ENCODE measurements around the gene KCNJ12.
"Not testable (repeated sequence)": the region's sequence is repeated elsewhere in the genome, so short reads cannot be mapped to it uniquely, and the experiment has no call there.

The KCNJ12 gene

DNA sequence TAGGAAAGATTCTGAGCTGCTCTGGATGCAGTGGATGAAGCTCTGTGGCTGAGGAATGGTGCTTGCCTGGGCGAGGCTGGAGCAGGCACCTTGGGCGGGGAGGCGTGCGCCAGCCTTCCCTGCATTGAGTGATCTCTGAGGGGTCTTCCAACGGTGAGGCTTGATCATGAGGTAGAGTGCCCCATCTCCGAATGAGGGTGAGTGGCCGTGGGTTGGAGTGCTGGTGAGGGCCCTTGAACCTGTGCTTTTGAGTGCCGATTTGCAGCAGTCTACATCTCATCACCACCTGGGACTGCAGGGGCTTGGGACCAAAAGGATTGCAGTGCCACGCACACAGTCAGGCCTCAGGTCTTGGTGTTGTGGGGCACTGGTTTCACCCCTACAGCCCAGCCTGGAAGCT, 34.2 kb downstream of the KCNJ12 start:
- DNase-seq (ENCODE audit: low read depth); H3K4me3 ChIP-seq (replicated peaks; ENCODE audit: low read depth, low read length): not testable (repeated sequence)

DNA sequence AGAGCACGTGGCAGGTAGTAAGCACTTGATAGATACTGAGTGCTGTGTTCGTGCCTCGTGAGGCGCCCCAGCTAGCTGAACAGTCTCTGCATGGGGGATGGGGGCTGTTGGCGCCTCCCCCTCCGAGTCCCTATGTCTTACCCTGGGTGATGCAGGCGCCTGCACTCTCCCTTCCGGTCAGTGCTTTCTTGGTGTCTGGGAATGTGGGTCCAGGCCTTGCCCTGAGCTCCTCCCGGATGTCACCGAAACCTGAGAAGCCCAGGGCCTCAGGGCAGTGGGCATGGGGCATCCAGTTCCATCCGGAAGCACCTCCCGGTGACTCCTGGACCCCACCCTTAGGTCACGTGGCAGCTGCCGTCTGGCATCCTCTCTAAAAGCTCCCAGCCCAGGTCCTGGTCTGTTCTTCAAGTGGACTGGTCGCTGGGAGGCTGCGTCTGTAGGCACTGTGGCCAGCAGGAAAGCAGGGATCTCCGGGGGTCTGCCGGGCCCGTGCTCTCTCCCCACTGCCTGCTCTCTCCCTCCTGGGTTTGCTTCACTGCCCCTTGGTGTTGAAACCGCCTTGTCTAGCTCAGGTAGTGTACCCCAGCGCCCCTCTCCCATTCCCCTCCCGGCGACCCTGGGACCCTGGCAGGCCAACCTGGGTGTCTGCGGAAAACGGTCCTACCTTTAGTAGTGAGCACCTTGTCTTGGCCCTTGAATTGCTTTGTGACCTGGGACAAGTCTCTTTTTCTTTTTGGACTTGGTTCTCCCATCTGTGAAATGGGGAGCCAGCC, 34.9 kb downstream of the KCNJ12 start:
- DNase-seq (ENCODE audit: low read depth): not testable (repeated sequence)

DNA sequence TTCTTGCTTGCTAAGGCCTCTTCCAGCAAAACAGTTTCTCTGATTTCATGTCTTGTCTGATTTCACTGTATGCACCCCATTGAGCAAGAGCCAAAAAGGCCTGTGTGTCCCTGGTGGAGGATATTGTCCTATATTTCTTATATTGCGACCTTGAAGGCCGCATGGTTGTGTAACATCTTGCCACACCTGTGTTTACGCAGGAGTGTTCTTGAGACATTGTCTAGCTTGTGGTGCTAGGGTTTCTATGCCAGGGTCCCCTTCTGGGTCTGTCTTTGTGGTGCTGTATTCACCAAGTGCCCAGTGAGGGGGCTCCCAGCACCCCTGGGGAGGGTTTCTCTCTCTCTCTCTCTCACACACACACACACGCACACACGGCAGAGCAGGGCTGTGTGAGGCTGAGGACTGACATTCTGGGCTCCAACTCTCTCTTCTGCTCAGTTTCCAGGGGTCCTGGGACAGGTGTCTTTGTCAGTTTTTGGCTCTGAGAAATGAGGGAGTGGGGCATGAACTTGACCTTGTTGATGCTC, 35.6 kb downstream of the KCNJ12 start:
- not testable (repeated sequence) for DNase-seq (ENCODE audit: low read depth); H3K4me3 ChIP-seq (replicated peaks; ENCODE audit: low read depth, low read length)

More for the DNA sequence above, 34.9 kb downstream of the KCNJ12 start:
- H3K4me3 ChIP-seq (replicated peaks; ENCODE audit: low read depth, low read length): not testable (repeated sequence)

DNA sequence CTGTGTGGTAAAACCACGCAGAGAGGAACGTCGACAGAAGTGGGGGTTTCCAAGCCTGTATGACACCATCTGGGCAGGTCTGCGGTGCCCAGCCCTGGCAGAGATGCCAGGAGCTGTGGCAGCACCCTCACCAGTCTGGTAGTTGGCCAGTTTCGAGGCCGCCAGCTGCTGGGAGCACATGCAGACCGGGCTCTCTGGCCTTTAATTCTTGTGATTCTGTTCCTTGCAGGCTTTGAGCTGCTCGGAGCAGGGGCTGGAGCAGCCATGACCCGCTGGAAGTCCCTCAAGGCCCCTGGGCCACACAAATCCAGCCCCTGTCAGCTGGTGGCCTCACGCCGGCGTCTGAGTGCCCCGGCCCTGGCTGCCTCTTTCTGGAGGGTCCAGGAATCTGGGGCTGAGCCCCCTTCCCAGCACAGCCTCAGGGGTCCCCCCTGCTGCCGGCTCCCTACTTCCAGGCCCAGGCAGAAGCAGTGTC, 36.1 kb downstream of the KCNJ12 start:
- DNase-seq (ENCODE audit: low read depth); H3K4me3 ChIP-seq (replicated peaks; ENCODE audit: low read depth, low read length): not testable (repeated sequence)

DNA sequence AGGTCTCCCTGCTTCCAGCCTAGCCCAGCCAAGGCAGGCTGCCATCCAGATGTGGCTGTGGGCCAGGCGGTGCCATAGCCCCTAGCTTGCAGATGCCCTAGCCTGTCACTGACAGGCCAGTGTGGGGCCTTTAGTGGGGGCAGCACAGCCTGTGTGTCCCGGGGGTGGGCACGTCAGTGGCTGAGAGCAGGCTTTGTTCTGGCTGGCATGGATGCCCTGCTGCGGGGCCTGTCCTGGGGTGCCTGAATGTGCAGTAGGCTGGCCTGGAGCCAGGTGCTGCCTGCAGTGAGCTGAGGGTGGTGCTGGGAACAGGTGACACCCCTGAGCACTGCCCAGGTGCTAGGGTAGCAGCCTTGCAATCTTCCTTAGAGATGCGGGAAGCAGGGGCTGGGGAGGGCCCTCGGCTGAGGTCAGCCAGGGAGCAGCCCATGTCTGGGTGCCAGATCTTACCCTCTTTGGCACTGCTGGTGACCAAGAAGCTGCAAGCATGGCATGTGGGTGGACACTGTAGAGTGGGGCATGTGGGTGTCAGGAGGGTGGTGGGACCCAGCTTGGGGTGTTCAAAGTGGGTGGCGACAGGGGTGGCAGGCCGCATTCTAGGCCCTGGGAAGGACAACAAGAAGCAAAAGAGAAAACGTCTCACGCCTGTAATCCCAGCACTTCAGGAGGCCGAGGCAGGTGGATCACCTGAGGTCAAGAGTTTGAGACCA, 37.6 kb downstream of the KCNJ12 start:
- not testable (repeated sequence) for DNase-seq (ENCODE audit: low read depth); H3K4me3 ChIP-seq (replicated peaks; ENCODE audit: low read depth, low read length)

DNA sequence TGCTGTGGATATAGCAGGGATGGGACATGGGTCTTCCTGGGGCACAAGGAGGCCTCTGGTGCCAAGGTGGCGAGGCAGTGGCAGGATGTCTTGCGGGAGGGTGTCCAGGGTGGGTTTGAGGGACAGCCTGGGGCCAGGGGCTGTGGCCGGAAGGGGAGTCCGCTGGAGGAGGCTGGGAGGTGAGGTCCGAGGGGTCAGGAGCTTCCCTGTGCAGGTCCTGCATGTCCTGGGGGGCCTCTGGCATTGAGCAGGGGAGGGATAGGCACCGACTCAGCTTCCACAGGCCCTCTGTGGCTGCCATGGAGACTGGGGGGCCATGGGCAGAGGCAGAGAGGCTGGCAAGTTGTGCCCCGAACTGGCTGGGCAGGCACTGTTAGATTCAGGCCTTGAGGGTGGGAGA, 38.5 kb downstream of the KCNJ12 start:
- DNase-seq (ENCODE audit: low read depth); H3K4me3 ChIP-seq (replicated peaks; ENCODE audit: low read depth, low read length): not testable (repeated sequence)

DNA sequence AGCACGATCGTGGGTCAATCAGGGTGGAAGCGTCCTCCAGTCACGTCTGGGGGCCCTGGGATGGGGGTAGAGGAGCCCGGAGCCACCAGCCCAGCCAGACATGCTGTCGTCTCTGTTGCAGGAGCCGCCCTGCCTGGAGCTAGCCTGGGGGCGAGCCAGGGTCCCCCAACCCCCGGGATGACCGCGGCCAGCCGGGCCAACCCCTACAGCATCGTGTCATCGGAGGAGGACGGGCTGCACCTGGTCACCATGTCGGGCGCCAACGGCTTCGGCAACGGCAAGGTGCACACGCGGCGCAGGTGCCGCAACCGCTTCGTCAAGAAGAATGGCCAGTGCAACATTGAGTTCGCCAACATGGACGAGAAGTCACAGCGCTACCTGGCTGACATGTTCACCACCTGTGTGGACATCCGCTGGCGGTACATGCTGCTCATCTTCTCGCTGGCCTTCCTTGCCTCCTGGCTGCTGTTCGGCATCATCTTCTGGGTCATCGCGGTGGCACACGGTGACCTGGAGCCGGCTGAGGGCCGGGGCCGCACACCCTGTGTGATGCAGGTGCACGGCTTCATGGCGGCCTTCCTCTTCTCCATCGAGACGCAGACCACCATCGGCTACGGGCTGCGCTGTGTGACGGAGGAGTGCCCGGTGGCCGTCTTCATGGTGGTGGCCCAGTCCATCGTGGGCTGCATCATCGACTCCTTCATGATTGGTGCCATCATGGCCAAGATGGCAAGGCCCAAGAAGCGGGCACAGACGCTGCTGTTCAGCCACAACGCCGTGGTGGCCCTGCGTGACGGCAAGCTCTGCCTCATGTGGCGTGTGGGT, 39.2 kb downstream of the KCNJ12 start:
- DNase-seq (ENCODE audit: low read depth); H3K4me3 ChIP-seq (replicated peaks; ENCODE audit: low read depth, low read length): not testable (repeated sequence)

DNA sequence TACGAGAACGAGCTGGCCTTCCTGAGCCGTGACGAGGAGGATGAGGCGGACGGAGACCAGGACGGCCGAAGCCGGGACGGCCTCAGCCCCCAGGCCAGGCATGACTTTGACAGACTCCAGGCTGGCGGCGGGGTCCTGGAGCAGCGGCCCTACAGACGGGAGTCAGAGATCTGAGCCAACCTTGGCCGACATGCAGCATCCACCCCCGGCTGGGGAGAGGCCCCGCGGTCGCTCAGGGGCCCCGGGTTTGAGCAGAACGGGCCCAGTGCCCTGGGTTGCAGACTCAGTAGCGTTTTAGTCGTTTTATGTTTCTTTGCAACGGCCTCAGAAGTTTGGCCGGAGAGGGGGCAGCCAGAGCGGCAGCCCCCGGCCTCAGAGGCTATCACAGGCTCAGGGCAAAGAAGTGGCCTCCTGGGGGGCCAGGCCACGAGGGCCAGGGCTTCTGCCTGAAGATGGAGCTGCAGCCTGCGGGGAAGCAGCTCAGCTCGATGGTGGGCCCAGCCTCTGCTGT, 40.4 kb downstream of the KCNJ12 start:
- DNase-seq (ENCODE audit: low read depth); H3K4me3 ChIP-seq (replicated peaks; ENCODE audit: low read depth, low read length): not testable (repeated sequence)

DNA sequence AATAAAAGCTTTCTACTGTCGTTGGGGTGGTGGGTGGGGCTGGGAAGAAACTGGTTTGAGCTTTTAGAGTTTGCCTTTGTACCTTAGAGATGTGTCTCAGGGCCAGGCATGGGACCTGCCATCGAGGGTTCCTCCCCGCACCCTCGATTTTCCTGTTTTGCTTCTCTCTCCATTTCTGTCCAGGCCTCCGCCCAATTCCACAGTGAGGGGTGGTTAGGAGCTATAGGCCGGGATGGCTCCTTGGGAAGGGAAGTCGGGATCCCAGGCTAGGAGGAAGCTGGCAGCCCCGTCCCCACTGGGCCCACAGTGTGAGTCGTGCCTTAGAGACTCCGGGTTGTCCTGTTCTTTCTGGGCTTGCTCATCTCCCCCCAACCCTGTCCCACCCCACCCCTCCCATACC, 41.2 kb downstream of the KCNJ12 start:
- DNase-seq (ENCODE audit: low read depth); H3K4me3 ChIP-seq (replicated peaks; ENCODE audit: low read depth, low read length): not testable (repeated sequence)

DNA sequence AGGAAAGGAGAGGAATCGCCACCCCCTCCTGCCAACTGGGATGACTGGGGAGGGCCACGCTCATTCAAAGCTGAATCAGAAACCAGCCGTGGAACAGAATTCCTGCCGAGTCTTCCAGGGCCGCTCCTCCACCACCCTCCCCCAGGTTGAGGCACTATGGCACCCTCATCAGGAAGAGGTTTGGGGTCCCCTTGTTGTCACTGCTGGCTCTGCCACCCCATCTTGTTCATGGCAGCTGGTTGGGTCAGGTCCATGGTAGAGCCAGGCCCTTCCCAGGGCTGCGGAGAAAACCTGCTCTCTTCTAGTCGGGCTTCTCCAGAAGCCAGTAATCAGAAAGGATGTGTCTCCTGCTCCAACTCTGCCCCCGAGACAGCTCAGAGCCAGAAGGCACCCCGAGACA, 41.8 kb downstream of the KCNJ12 start:
- TF ChIP-seq, protein P1, sequence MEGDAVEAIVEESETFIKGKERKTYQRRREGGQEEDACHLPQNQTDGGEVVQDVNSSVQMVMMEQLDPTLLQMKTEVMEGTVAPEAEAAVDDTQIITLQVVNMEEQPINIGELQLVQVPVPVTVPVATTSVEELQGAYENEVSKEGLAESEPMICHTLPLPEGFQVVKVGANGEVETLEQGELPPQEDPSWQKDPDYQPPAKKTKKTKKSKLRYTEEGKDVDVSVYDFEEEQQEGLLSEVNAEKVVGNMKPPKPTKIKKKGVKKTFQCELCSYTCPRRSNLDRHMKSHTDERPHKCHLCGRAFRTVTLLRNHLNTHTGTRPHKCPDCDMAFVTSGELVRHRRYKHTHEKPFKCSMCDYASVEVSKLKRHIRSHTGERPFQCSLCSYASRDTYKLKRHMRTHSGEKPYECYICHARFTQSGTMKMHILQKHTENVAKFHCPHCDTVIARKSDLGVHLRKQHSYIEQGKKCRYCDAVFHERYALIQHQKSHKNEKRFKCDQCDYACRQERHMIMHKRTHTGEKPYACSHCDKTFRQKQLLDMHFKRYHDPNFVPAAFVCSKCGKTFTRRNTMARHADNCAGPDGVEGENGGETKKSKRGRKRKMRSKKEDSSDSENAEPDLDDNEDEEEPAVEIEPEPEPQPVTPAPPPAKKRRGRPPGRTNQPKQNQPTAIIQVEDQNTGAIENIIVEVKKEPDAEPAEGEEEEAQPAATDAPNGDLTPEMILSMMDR (IDR thresholded peaks at IDR 0.05; ENCODE audit: low read length, missing control alignments): no peak
- no peak overlapping the region for H3K4me3 ChIP-seq (replicated peaks; ENCODE audit: low read depth, low read length)
- DNase-seq (ENCODE audit: low read depth): no peak

DNA sequence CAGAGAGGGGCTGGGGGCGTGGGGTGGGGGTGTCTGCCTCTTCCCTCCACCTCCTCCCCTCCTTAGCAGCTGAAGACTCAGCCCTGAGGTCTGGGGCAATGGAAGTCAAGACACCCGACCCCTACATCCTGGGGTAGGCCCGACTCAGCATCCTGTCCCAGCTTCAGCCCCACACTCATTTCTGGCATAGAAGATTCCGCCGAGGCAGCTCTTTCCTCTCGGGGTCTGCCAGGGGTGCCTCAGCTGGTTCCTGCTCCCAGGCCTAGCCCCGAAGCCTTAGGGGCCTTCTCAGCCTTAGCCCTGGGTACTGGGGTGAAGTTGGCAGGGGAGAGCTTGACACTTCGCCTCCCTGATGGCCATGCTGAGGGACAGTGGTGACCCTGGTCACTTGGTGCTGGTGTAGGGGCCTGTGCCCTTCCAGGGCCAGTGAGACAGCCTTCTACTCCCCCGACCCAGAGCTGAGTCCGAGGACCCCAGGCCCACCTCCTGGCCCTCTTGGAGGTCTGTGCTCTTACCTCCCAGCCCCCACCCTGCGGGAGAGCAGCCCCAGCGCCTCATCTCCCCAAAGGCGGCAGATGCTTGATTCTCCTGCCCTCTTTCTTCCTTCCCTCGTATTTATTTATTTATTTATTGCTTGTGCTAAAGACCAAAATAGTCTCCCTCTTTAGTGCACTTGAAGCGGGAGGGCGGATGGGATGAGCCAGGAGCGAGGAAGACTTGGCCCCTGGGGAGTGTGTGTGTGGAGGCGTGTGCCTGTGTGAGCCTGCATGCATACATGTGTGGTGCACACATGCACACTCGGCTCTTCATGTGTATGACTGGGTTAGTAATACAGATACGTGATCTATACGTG, 42.5 kb downstream of the KCNJ12 start:
- TF ChIP-seq, protein P1 (IDR thresholded peaks at IDR 0.05; ENCODE audit: low read length, missing control alignments): no peak
- DNase-seq (ENCODE audit: low read depth): no peak
- no peak overlapping the region for H3K4me3 ChIP-seq (replicated peaks; ENCODE audit: low read depth, low read length)
